Measurements from ENCODE around the gene GRM4. TPM values are rescaled to one million over a fixed set of nuclear protein-coding genes. Genes with fewer than 3 reads are reported as not detected.

Gene GRM4
- total RNA-seq, 4 donors from 2014 or later, result not detected

- no peak for TF ChIP-seq CTCF (IDR thresholded peaks at IDR 0.05; ENCODE audit: low read depth)
These were observed 128.6 kb downstream of the GRM4 start for GRCh38 chr6:34017106-34017805.

GRCh38 chr6:34015586-34015985 lies 130.3 kb downstream of the GRM4 start:
- no peak for TF ChIP-seq CTCF (IDR thresholded peaks at IDR 0.05; ENCODE audit: low read depth)

GRCh38 chr6:34011264-34011663 lies 134.6 kb downstream of the GRM4 start:
- no peak for TF ChIP-seq CTCF (IDR thresholded peaks at IDR 0.05; ENCODE audit: low read depth)

- no peak for TF ChIP-seq CTCF (IDR thresholded peaks at IDR 0.05; ENCODE audit: low read depth)
These were observed 139.9 kb downstream of the GRM4 start for GRCh38 chr6:34005901-34006531.

- no peak for TF ChIP-seq CTCF (IDR thresholded peaks at IDR 0.05; ENCODE audit: low read depth)
These were observed 141.2 kb downstream of the GRM4 start for GRCh38 chr6:34004706-34005105.

- TF ChIP-seq CTCF (IDR thresholded peaks at IDR 0.05; ENCODE audit: low read depth), result no peak
These were observed 141.9 kb downstream of the GRM4 start for GRCh38 chr6:34003962-34004361.

GRCh38 chr6:34001706-34002621 lies 143.9 kb downstream of the GRM4 start:
- no peak for TF ChIP-seq CTCF (IDR thresholded peaks at IDR 0.05; ENCODE audit: low read depth)
